ENCODE measurements around the gene DOK7.

GRCh38 chr4:3460926-3461325 lies 2.2 kb upstream of the DOK7 start:
- no peak for TF ChIP-seq TAF1 (IDR thresholded peaks at IDR 0.05; ENCODE audit: borderline replicate concordance, insufficient read depth, low read length)
- no peak for TF ChIP-seq SIN3A (IDR thresholded peaks at IDR 0.05; ENCODE audit: borderline replicate concordance, insufficient read depth, low read length)
- no peak for TF ChIP-seq POLR2AphosphoS5 (IDR thresholded peaks at IDR 0.05; ENCODE audit: low read depth, low read length)
